H1 (cell line): ENCODE measurements around the gene USP36.

Source experiments
- CTCF ChIP-seq, 3 experiments: IDR thresholded peaks; 1 replicate in 2 of 3; 2 replicates in 1 of 3; pipeline versions ENCODE4 v1.5.1 to v1.6.1; 2011; ENCODE audit warnings: low read length in 3 of 3, mild to moderate bottlenecking in 3 of 3, inconsistent platforms in 2 of 3, low read depth in 1 of 3, moderate library complexity in 1 of 3; ENCODE audit not compliant: insufficient read depth in 1 of 3; ENCODE audit errors: control extremely low read depth in 1 of 3
- EZH2 ChIP-seq: fragments of 200-600 bp; sonication (generic); IDR thresholded peaks from 2 replicates; pipeline ENCODE4 v1.7.1; 2012; ENCODE audit warnings: low read depth, mild to moderate bottlenecking, moderate library complexity, low read length, inconsistent platforms; ENCODE audit not compliant: severe bottlenecking
- JUND ChIP-seq: IDR thresholded peaks from 2 replicates; pipeline ENCODE4 v1.6.1; 2011; ENCODE audit warnings: mild to moderate bottlenecking, improper control_type of control experiment, low read length
- KDM1A ChIP-seq: fragments of 200-600, 300-600 bp; sonication (generic); IDR thresholded peaks from 2 replicates; pipeline ENCODE4 v1.7.1; 2016; ENCODE audit warnings: mild to moderate bottlenecking, low read length, borderline replicate concordance
- POLR2A ChIP-seq, 2 experiments: IDR thresholded peaks; 1 replicate in 1 of 2; 2 replicates in 1 of 2; pipeline ENCODE4 v1.6.1; 2011; ENCODE audit warnings: low read depth in 2 of 2, low read length in 2 of 2, mild to moderate bottlenecking in 2 of 2; ENCODE audit errors: control extremely low read depth in 1 of 2
- RAD21 ChIP-seq, 2 experiments: IDR thresholded peaks in 1 of 2; conservative IDR thresholded peaks in 1 of 2; 2 replicates each; pipeline ENCODE4 v1.6.1; 2011; ENCODE audit warnings: low read depth in 2 of 2, low read length in 2 of 2, improper control_type of control experiment in 1 of 2, inconsistent platforms in 1 of 2, mild to moderate bottlenecking in 1 of 2, moderate library complexity in 1 of 2
- SP1 ChIP-seq: IDR thresholded peaks from 2 replicates; pipeline ENCODE4 v1.6.1; 2011; ENCODE audit warnings: low read depth, low read length
- TAF1 ChIP-seq: IDR thresholded peaks from 2 replicates; pipeline ENCODE4 v1.6.1; 2011; ENCODE audit warnings: mild to moderate bottlenecking, low read depth, low read length

- TF ChIP-seq POLR2A (IDR thresholded peaks at IDR 0.05; ENCODE audit: control extremely low read depth in 1 of 2, low read depth in 2 of 2, low read length in 2 of 2): no peak
- no peak for TF ChIP-seq SP1
- no peak for TF ChIP-seq KDM1A
- TF ChIP-seq TAF1: no peak
- TF ChIP-seq CTCF (IDR thresholded peaks at IDR 0.05; ENCODE audit: control extremely low read depth in 1 of 3, insufficient read depth in 1 of 3, low read depth in 1 of 3, low read length in 3 of 3): no peak
- TF ChIP-seq JUND: no peak
- no peak for TF ChIP-seq RAD21 (IDR thresholded peaks at IDR 0.05 in 1 of 2, conservative IDR thresholded peaks at IDR 0.05 in 1 of 2; ENCODE audit: low read depth in 2 of 2, low read length in 2 of 2)
- no peak for TF ChIP-seq EZH2
Measured at GRCh38 chr17:78822552-78822951, 18.1 kb downstream of the USP36 start.
